Mesenchymal stem cell (in vitro differentiated cells and primary cell): ENCODE measurements around the gene LRCOL1.

Source experiments
- DNase-seq: peaks from one replicate; pipeline ENCODE4 v3.0.0-alpha.2; 2013
- H2AFZ ChIP-seq: one replicate; pipeline ENCODE4 v1.6.1; 2013; ENCODE audit warnings: low read depth, mild to moderate bottlenecking, control low read depth, inconsistent platforms, low read length, moderate library complexity
- H2AK5ac ChIP-seq: 2 replicates; pipeline ENCODE4 v1.6.1; 2013; ENCODE audit warnings: low read length, moderate library complexity, mild to moderate bottlenecking, inconsistent platforms; ENCODE audit not compliant: severe bottlenecking
- H2BK120ac ChIP-seq: one replicate; pipeline ENCODE4 v1.6.1; 2013; ENCODE audit warnings: low read depth, mild to moderate bottlenecking, inconsistent platforms, low read length, moderate library complexity
- H2BK12ac ChIP-seq, 2 experiments: one replicate each; pipeline ENCODE4 v1.6.1; 2013; ENCODE audit warnings: inconsistent platforms in 2 of 2, low read length in 2 of 2, mild to moderate bottlenecking in 2 of 2, moderate library complexity in 2 of 2, control low read depth in 1 of 2
- H2BK15ac ChIP-seq: one replicate; pipeline ENCODE4 v1.6.1; 2013; ENCODE audit warnings: mild to moderate bottlenecking, low read depth, inconsistent platforms; ENCODE audit not compliant: poor library complexity, severe bottlenecking
- H2BK5ac ChIP-seq: 2 replicates; pipeline ENCODE4 v1.6.1; 2013; ENCODE audit warnings: low read depth, mild to moderate bottlenecking, low read length, control low read depth, inconsistent platforms; ENCODE audit not compliant: poor library complexity, severe bottlenecking
- H3K14ac ChIP-seq, 2 experiments: one replicate each; pipeline ENCODE4 v1.6.1; 2013; ENCODE audit warnings: inconsistent platforms in 2 of 2, low read length in 2 of 2, control low read depth in 1 of 2, mild to moderate bottlenecking in 1 of 2, moderate library complexity in 1 of 2
- H3K18ac ChIP-seq, 2 experiments: one replicate each; pipeline ENCODE4 v1.6.1; 2013; ENCODE audit warnings: inconsistent platforms in 2 of 2, low read length in 2 of 2, control low read depth in 1 of 2, low read depth in 1 of 2, mild to moderate bottlenecking in 1 of 2
- H3K23ac ChIP-seq, 2 experiments: one replicate each; pipeline ENCODE4 v1.6.1; 2013; ENCODE audit warnings: inconsistent platforms in 2 of 2, low read length in 2 of 2, mild to moderate bottlenecking in 2 of 2, moderate library complexity in 2 of 2, control low read depth in 1 of 2
- H3K27ac ChIP-seq: 2 replicates; pipeline ENCODE4 v1.5.1; 2013; ENCODE audit warnings: mild to moderate bottlenecking, moderate library complexity, low read length, control low read depth, inconsistent platforms; ENCODE audit not compliant: poor library complexity, severe bottlenecking
- H3K27me3 ChIP-seq, 2 experiments: 2 replicates each; pipeline versions ENCODE4 v1.6.1 to v1.7.0; 2013; ENCODE audit warnings: low read length in 2 of 2, mild to moderate bottlenecking in 2 of 2, moderate library complexity in 2 of 2, control low read depth in 1 of 2, inconsistent platforms in 1 of 2; ENCODE audit not compliant: control insufficient read depth in 1 of 2, insufficient read depth in 1 of 2
- H3K36me3 ChIP-seq, 2 experiments: 2 replicates each; pipeline versions ENCODE4 v1.6.1 to v1.7.0; 2013; ENCODE audit warnings: low read length in 2 of 2, control low read depth in 1 of 2, inconsistent platforms in 1 of 2, low read depth in 1 of 2, mild to moderate bottlenecking in 1 of 2; ENCODE audit not compliant: insufficient read depth in 2 of 2, control insufficient read depth in 1 of 2
- H3K4ac ChIP-seq, 2 experiments: one replicate each; pipeline ENCODE4 v1.6.1; 2013; ENCODE audit warnings: inconsistent platforms in 2 of 2, low read length in 2 of 2, mild to moderate bottlenecking in 2 of 2, moderate library complexity in 2 of 2, control low read depth in 1 of 2, low read depth in 1 of 2
- H3K4me1 ChIP-seq: 2 replicates; pipeline ENCODE4 v1.6.1; 2013; ENCODE audit warnings: low read depth, low read length, control low read depth; ENCODE audit not compliant: control insufficient read depth, insufficient read depth
- H3K4me2 ChIP-seq: 2 replicates; pipeline ENCODE4 v1.6.1; 2013; ENCODE audit warnings: low read length, mild to moderate bottlenecking, inconsistent platforms; ENCODE audit not compliant: poor library complexity, severe bottlenecking
- H3K4me3 ChIP-seq, 2 experiments: 2 replicates each; pipeline versions ENCODE4 v1.5.1 to v1.7.0; 2013; ENCODE audit warnings: low read length in 2 of 2, mild to moderate bottlenecking in 2 of 2, control low read depth in 1 of 2, low read depth in 1 of 2; ENCODE audit not compliant: insufficient read depth in 1 of 2
- H3K79me1 ChIP-seq: replicated peaks from 2 replicates; pipeline ENCODE4 v1.6.1; 2013; ENCODE audit warnings: mild to moderate bottlenecking, control low read depth, low read length, inconsistent platforms; ENCODE audit not compliant: poor library complexity, severe bottlenecking
- H3K9ac ChIP-seq: 2 replicates; pipeline ENCODE4 v1.7.0; 2013; ENCODE audit warnings: mild to moderate bottlenecking, low read length, moderate library complexity
- H3K9me3 ChIP-seq: 2 replicates; pipeline ENCODE4 v1.7.0; 2013; ENCODE audit warnings: mild to moderate bottlenecking, low read length; ENCODE audit not compliant: control insufficient read depth
- H4K8ac ChIP-seq: one replicate; pipeline ENCODE4 v1.6.1; 2013; ENCODE audit warnings: inconsistent platforms, mild to moderate bottlenecking, low read length, moderate library complexity
- H4K91ac ChIP-seq: one replicate; pipeline ENCODE4 v1.6.1; 2013; ENCODE audit warnings: mild to moderate bottlenecking, low read length, inconsistent platforms
- WGBS: methylation state at CpG from one replicate; pipeline ENCODE4 v1.1.7; 2013; ENCODE audit warnings: mixed read lengths; 5-methylcytosine and 5-hydroxymethylcytosine counted together

LRCOL1 gene

GRCh38 chr12:132657004-132657727 lies 46.8 kb upstream of the LRCOL1 start:
- no peak overlapping the region for H3K9ac ChIP-seq
- H3K36me3 ChIP-seq, result peaks cover 42 to 84% of the 10 kb centered on the region in 2 experiments
- DNase-seq, result no peak
- no peaks in the 10 kb centered on the region for H3K9me3 ChIP-seq
- no peak overlapping the region for H4K91ac ChIP-seq
- H2AK5ac ChIP-seq, result no peak overlapping the region
- H3K4me3 ChIP-seq, result no peak overlapping the region
- H2BK15ac ChIP-seq, result no peak overlapping the region
- no peak overlapping the region for H3K4ac ChIP-seq
- no peak overlapping the region for H2AFZ ChIP-seq
- no peak overlapping the region for H3K14ac ChIP-seq
- no peaks in the 10 kb centered on the region for H3K27me3 ChIP-seq
- no peak overlapping the region for H2BK120ac ChIP-seq
- H3K23ac ChIP-seq, result no peak overlapping the region
- H3K4me2 ChIP-seq, result no peak overlapping the region
- no peaks in the 10 kb centered on the region for H3K4me1 ChIP-seq
- no peaks in the 10 kb centered on the region for H3K79me1 ChIP-seq
- H4K8ac ChIP-seq, result no peak overlapping the region
- no peak overlapping the region for H3K18ac ChIP-seq
- no peak overlapping the region for H2BK12ac ChIP-seq
- no peak overlapping the region for H3K27ac ChIP-seq
- no peak overlapping the region for H2BK5ac ChIP-seq
- 98% methylated on average over 12 of the region's 12 CpGs for WGBS

- Histone ChIP-seq H3K27me3 (no peaks in the 10 kb centered on the region), H3K4ac (no peak overlapping the region), H2BK5ac (no peak overlapping the region), H2BK120ac (no peak overlapping the region), H3K18ac (no peak overlapping the region), H3K4me1 (no peaks in the 10 kb centered on the region), H2BK12ac (no peak overlapping the region), H2BK15ac (no peak overlapping the region), H3K9ac (no peak overlapping the region), H3K9me3 (no peaks in the 10 kb centered on the region), H3K23ac (no peak overlapping the region), H3K79me1 (no peaks in the 10 kb centered on the region), H3K14ac (no peak overlapping the region), H4K91ac (no peak overlapping the region), H2AK5ac (no peak overlapping the region), H3K4me3 (no peak overlapping the region), H3K27ac (no peak overlapping the region), H4K8ac (no peak overlapping the region), H2AFZ (no peak overlapping the region), H3K4me2 (no peak overlapping the region), H3K36me3 (peaks cover 35 to 74% of the 10 kb centered on the region in 2 experiments)
- 97% methylated on average over 5 of the region's 7 CpGs for WGBS
- no peak for DNase-seq
Measured at GRCh38 chr12:132653567-132654290, 43.3 kb upstream of the LRCOL1 start.

GRCh38 chr12:132651444-132652100 lies 41.2 kb upstream of the LRCOL1 start:
- Histone ChIP-seq H3K4me1 (no peaks in the 10 kb centered on the region), H3K14ac (no peak overlapping the region), H2BK5ac (no peak overlapping the region), H3K27ac (no peak overlapping the region), H3K9me3 (no peaks in the 10 kb centered on the region), H3K79me1 (peaks cover 4% of the 10 kb centered on the region), H2BK120ac (no peak overlapping the region), H3K4ac (no peak overlapping the region), H3K27me3 (no peaks in the 10 kb centered on the region), H4K91ac (no peak overlapping the region), H3K9ac (no peak overlapping the region), H2BK12ac (no peak overlapping the region), H3K23ac (no peak overlapping the region), H2AK5ac (no peak overlapping the region), H3K18ac (no peak overlapping the region), H2BK15ac (no peak overlapping the region), H4K8ac (no peak overlapping the region), H3K4me2 (no peak overlapping the region), H3K36me3 (peaks cover 32 to 67% of the 10 kb centered on the region in 2 experiments), H3K4me3 (no peak overlapping the region), H2AFZ (no peak overlapping the region)
- DNase-seq, result no peak
- 90% methylated on average over 6 of the region's 9 CpGs for WGBS
